Activated gamma-delta T cell (primary cell): ENCODE measurements around the gene ZFYVE21.

ENCODE experiments used
- DNase-seq: peaks from one replicate; lab custom pipeline; 2025; lab: John Stamatoyannopoulos, UW

Gene ZFYVE21

DNA sequence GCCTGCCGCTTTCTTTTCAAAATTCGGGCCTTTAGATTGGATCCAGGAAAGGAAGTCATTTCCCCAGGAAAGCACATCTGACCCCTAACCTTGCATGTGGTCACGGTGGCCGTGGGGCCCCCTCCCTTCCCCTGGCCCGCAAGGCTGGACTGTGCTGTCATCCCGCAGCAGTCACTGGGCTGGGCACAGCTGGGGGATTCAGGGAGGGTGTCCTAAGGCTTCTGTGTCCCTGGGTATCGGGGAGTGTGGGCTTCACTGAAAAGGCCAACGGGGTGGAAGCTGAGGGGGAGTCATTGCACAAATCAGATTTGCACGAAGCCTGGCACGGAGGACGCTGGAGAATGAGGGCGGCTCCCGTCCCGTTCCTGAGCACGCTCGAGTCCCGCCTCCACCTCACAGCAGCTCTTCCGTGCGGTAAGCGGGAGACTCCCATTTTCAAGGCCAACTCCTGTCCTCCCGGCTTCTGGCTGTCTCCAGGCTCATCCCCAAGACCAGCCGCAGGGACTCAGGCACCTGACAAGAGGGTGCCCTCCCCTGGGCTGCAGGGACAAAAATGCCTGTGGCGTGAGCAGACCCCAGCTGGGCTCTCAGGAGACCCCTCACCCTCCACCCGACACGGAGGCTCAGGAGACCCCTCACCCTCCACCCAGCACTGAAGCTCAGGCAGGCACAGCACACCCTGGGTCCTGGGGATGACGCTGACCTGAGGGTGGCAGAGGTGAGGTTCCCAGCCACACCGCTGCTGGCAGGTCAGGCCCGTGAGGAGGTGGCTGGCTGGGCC is 9.9 kb upstream of the ZFYVE21 start:
- no peak for DNase-seq

- DNase-seq = no peak
These were observed 8.9 kb upstream of the ZFYVE21 start for GRCh38 chr14:103706551-103707328.

- no peak for DNase-seq
These were observed 8.0 kb upstream of the ZFYVE21 start for GRCh38 chr14:103707329-103708263.

DNA sequence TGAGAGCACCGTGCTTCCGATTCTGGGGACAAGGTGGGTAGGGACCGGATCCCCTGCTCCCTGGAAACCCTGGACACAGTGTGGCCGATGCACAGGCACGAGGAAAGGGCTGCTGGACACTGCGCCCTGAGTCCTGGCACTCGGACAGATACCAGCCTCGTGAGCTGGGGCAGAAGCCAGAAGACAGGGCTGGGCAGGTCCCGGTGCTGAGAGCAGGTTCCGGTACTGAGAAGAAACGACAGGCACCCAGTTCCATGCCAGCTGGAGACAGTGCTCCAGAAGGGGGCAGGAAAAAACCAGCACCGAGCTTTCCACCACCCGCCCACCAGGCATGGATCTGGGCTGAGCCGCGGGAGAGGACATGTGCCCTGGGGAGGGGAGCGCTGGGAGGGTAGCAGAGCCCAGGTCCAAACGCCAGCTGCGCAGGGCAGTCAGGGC is 6.8 kb upstream of the ZFYVE21 start:
- DNase-seq = no peak

DNA sequence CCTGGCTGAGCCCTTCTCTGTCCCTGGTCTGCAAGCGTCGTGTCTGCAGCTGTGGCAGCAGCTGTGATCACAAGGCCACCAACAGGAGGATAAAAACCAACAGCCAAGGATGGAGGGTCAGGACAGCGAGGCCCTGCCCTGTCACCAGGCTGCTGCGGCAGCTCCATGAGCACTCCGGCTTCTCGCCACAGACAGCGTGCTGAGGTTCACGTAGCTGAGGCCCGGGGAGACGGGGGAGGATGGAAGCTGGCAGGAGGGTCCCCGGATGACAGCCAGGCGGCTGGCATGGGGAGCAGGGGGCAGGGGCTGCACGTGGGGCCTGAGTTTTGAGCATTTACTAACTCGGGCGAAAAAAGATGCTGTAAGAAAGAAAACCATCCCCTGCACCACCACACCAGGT is 5.8 kb upstream of the ZFYVE21 start:
- no peak for DNase-seq

- DNase-seq = no peak
These were observed 4.7 kb upstream of the ZFYVE21 start for GRCh38 chr14:103710771-103711377.

DNA sequence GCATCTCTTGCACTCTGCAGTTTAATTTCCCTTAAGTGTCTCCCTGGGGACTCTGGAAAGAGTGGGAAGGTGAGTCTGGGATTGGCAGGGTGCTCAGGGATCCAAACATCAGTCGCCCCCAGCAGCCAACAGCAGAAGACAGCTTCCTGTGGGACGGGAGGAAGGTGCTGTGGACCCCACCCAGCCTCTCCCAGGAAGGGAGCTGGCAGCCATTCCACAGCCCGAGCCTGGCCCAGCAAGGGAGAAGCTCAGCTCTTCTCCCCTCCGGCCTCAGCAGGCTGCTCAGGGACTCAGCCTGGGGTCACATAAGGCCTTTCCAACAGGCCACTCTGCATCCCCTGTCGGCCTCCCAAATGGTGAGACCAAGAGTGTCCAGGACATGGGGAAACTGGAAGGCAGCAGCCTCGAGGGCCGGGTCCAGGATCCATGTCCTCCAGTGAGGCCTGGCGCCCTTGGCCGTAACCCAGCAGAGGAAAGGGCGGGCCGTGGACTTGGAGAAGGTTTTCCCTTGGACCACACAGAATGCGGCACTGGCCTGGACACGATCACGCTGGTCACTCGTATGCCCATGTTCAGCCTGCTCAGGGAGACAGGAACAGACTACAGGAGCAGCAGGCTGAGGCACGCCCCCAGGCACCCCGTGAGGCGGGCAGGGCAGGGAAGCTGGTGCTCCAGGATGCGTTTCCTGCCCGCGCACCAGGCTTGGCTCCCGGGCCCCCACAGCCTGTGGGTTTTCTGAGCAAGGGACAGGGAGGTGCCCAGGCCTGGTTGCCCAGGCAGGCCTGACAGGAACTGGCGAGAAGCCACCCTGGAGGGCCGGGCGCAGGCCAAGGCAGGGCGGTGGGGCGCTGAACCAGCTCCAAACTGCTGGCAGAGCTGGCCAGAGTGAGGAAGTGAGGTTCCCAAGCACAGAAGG is 3.8 kb upstream of the ZFYVE21 start:
- DNase-seq = no peak

DNA sequence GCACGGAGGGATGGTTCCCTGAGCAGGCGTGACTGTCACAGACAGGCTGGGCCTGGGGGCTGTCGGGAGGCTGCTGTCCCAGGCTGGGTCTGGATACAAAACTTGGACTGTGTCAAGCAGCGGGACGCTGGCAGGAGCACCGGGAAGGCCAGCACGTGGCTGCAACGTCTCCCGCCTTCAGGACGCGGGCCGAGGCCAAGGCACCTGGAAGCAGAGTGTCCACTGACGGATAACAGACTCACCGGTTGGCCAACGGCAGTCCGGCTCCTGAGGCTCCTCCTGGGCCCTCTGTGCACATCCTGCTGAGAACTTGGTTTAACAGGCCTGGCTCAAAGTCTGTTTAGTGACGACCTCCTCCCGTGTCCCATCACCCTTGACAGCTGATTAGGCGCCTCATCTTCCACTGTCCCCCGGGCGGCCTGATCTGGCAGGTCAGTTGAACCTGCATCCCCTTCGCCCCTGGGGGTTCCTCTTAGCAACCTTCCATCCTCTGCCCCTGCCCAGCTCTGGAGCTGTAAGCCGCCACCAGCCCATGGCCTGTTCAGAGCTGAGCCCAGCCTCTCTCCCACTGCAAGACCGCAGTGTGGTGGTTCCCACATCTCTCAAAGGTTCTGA is 2.9 kb upstream of the ZFYVE21 start:
- no peak for DNase-seq

GRCh38 chr14:103713304-103714062 is 2.1 kb upstream of the ZFYVE21 start:
- no peak for DNase-seq

DNA sequence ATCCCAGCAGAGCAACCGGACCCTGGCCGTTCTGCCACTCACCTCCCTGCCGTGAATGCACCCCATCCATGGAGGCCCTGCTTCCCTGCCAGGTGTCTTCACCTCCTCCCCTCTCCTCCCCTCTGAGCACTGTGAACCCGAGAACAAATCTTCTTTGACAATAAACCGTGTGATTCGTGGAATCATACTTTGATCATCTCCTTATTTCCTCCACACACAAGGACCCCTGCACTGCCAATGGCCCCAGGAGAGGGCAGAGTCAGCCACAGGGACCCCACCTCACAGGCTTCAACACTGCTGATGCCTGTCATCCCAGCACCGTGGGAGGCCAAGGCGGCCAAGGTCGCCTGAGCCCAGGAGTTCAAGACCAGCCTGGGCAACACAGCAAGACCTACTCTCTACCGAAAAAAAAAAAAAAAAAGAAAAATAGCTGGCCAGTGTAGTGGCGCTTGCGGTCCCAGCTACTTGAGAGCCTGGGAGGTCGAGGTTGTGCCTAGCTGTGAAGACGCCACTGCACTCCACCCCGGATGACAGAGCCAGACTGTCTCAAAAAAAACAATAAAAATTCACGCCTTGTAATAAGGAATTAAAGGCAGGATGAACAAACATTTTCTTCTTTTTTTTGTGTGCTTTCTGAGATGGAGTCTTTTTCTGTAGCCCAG is 1.4 kb upstream of the ZFYVE21 start:
- no peak for DNase-seq

- DNase-seq = no peak
These were observed 636 bp downstream of the ZFYVE21 start for GRCh38 chr14:103716091-103716801.

- DNase-seq = no peak
These were observed 1.3 kb downstream of the ZFYVE21 start for GRCh38 chr14:103716899-103717411.

GRCh38 chr14:103718572-103718971 is 3.0 kb downstream of the ZFYVE21 start:
- DNase-seq = no peak

GRCh38 chr14:103719751-103720150 is 4.1 kb downstream of the ZFYVE21 start:
- DNase-seq = no peak

- no peak for DNase-seq
These were observed 5.9 kb downstream of the ZFYVE21 start for GRCh38 chr14:103721334-103722120.

- no peak for DNase-seq
These were observed 8.1 kb downstream of the ZFYVE21 start for GRCh38 chr14:103723748-103724081.

DNA sequence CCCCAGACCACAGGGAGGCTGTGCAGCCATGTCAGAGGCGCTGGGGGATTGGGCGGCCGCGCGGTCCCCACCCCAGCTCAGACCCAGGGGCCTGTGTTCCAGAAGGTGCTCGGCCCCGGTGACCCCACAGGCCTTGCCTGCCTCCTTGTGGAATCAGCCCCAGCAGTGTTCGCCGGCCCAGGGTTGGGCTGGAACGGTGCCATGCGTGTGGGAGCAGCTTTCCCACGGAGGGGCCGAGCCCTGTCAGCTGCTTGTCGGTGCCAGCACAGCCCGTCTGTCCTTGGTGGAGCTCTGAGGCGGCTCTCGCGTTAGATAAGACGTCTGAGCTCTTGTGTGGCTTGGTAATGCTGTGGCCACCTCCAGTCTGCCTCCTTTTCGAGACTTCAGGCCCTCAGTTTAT is 8.5 kb downstream of the ZFYVE21 start:
- no peak for DNase-seq
